Activated CD8-positive, alpha-beta T cell treated with anti-CD3 and anti-CD28 coated beads, Interleukin-2, amount 10 ng/mL, durations not matched to agents 7 days and 5 days (primary cell): ENCODE measurements around the gene TRIP12. TPM values are rescaled to one million over a fixed set of nuclear protein-coding genes. Genes with fewer than 3 reads are reported as not detected.
A peak's percentile ranks its signal among the peaks of the same experiment; 100 is the strongest.
"Not testable (repeated sequence)": the region's sequence is repeated elsewhere in the genome, so short reads cannot be mapped to it uniquely, and the experiment has no call there.

Experiments
- ATAC-seq: fragments of 150-1000 bp; cut with Tn5 transposase; one replicate; pipeline ENCODE4 v1.10.0; 2021; ENCODE audit warnings: moderate library complexity
- CTCF ChIA-PET: fragments of 350-600 bp; sonication (Branson Sonifier 250); formaldehyde crosslinking; loops from one replicate; lab custom pipeline; 2021; ENCODE audit warnings: antibody characterized with exemption; lab: Charles Lee
- POLR2A ChIA-PET: fragments of 350-600 bp; sonication (Branson Sonifier 250); formaldehyde crosslinking; loops from one replicate; lab custom pipeline; 2021; ENCODE audit warnings: antibody characterized with exemption; lab: Charles Lee
- DNase-seq: peaks from one replicate; pipeline ENCODE4 v3.0.0-alpha.2; 2020
- H3K27ac Mint-ChIP-seq: one replicate; pipeline ENCODE4 v1.8.0; 2021; ENCODE audit warnings: mild to moderate bottlenecking, mixed read lengths
- H3K27me3 Mint-ChIP-seq: one replicate; pipeline ENCODE4 v1.8.0; 2021; ENCODE audit warnings: low read depth, mixed read lengths
- H3K36me3 Mint-ChIP-seq: one replicate; pipeline ENCODE4 v1.8.0; 2021; ENCODE audit warnings: low read depth, mixed read lengths
- H3K4me1 Mint-ChIP-seq: one replicate; pipeline ENCODE4 v1.8.0; 2021; ENCODE audit warnings: low read depth, mixed read lengths
- H3K4me3 Mint-ChIP-seq: one replicate; pipeline ENCODE4 v1.8.0; 2021; ENCODE audit warnings: mild to moderate bottlenecking, mixed read lengths
- H3K9me3 Mint-ChIP-seq: one replicate; pipeline ENCODE4 v1.8.0; 2022; ENCODE audit warnings: mixed read lengths; ENCODE audit not compliant: insufficient read depth
- total RNA-seq, 2 experiments: library from RNA; stranded (reverse); gene quantifications; one replicate each; pipeline ENCODE4 v1.2.3, GENCODE V29; 2021

TRIP12 gene
- total RNA-seq, 2 experiments from 2014 or later = 221 to 229 TPM

- Mint-ChIP-seq H3K27ac (no peak overlapping the region), H3K36me3 (peaks cover 30% of the 10 kb centered on the region), H3K27me3 (no peaks in the 10 kb centered on the region), H3K4me3 (no peak overlapping the region), H3K4me1 (no peaks in the 10 kb centered on the region), H3K9me3 (no peaks in the 10 kb centered on the region)
- ChIA-PET CTCF (interaction anchor here (0.9 to 2.4 kb wide), 4 partner anchors 9 to 96 kb away, joined by 3 to 17 read pairs (median 4); no protein-coding TSS in a partner anchor), POLR2A (no interaction called here)
- no peak for DNase-seq
- ATAC-seq = no peak
Observed at GRCh38 chr2:229815342-229815741, 106.5 kb downstream of the TRIP12 start.

GRCh38 chr2:229810786-229811185 lies 111.0 kb downstream of the TRIP12 start:
- ATAC-seq (no peak), DNase-seq (no peak)
- H3K27me3 Mint-ChIP-seq = no peaks in the 10 kb centered on the region
- ChIA-PET POLR2A (no interaction called here), CTCF (interaction anchor here (2.4 kb wide), 1 partner anchor 9 kb away, joined by 9 read pairs; no protein-coding TSS in a partner anchor)
- H3K36me3 Mint-ChIP-seq = peaks cover 44% of the 10 kb centered on the region
- no peaks in the 10 kb centered on the region for H3K9me3 Mint-ChIP-seq
- H3K4me1 Mint-ChIP-seq = no peaks in the 10 kb centered on the region
- no peak overlapping the region for H3K4me3 Mint-ChIP-seq
- H3K27ac Mint-ChIP-seq = no peak overlapping the region

GRCh38 chr2:229805559-229805958 lies 116.2 kb downstream of the TRIP12 start:
- H3K9me3 Mint-ChIP-seq = no peaks in the 10 kb centered on the region
- DNase-seq (no peak), ATAC-seq (no peak)
- H3K4me1 Mint-ChIP-seq = no peaks in the 10 kb centered on the region
- H3K4me3 Mint-ChIP-seq = no peak overlapping the region
- ChIA-PET CTCF (no interaction called here), POLR2A (no interaction called here)
- no peak overlapping the region for H3K27ac Mint-ChIP-seq
- peaks cover 62% of the 10 kb centered on the region for H3K36me3 Mint-ChIP-seq
- H3K27me3 Mint-ChIP-seq = no peaks in the 10 kb centered on the region

GRCh38 chr2:229802785-229803184 lies 119.0 kb downstream of the TRIP12 start:
- H3K4me3 Mint-ChIP-seq = no peak overlapping the region
- peaks cover 65% of the 10 kb centered on the region for H3K36me3 Mint-ChIP-seq
- no peaks in the 10 kb centered on the region for H3K27me3 Mint-ChIP-seq
- H3K4me1 Mint-ChIP-seq = no peaks in the 10 kb centered on the region
- no peak for DNase-seq
- H3K27ac Mint-ChIP-seq = no peak overlapping the region
- H3K9me3 Mint-ChIP-seq = no peaks in the 10 kb centered on the region
- POLR2A ChIA-PET = no interaction called here
- CTCF ChIA-PET = interaction anchor here (0.7 to 5.2 kb wide), 7 partner anchors 12 to 206 kb away, joined by 3 to 81 read pairs (median 5); no protein-coding TSS in a partner anchor
- no peak for ATAC-seq

GRCh38 chr2:229800997-229801754 lies 120.6 kb downstream of the TRIP12 start:
- H3K9me3 Mint-ChIP-seq = no peaks in the 10 kb centered on the region
- no peak overlapping the region for H3K4me3 Mint-ChIP-seq
- ATAC-seq = peak; percentile 73
- peak; percentile 82 for DNase-seq
- CTCF ChIA-PET = interaction anchor here (0.6 to 5.2 kb wide), 36 partner anchors 10 to 997 kb away, joined by 3 to 81 read pairs (median 5); partner anchors contain the start of genes FBXO36 and TRIP12
- H3K27me3 Mint-ChIP-seq = no peaks in the 10 kb centered on the region
- no peaks in the 10 kb centered on the region for H3K4me1 Mint-ChIP-seq
- POLR2A ChIA-PET = no interaction called here
- H3K36me3 Mint-ChIP-seq = peaks cover 69% of the 10 kb centered on the region
- no peak overlapping the region for H3K27ac Mint-ChIP-seq

- Mint-ChIP-seq H3K4me3 (no peak overlapping the region), H3K4me1 (no peaks in the 10 kb centered on the region), H3K27ac (no peak overlapping the region), H3K27me3 (no peaks in the 10 kb centered on the region), H3K36me3 (peaks cover 67% of the 10 kb centered on the region), H3K9me3 (no peaks in the 10 kb centered on the region)
- no peak for DNase-seq
- CTCF ChIA-PET = interaction anchor here (0.7 to 2.3 kb wide), 3 partner anchors 12 to 113 kb away, joined by 3 to 8 read pairs (median 3); no protein-coding TSS in a partner anchor
- POLR2A ChIA-PET = no interaction called here
- no peak for ATAC-seq
Observed at GRCh38 chr2:229798446-229799155, 123.2 kb downstream of the TRIP12 start.

- Mint-ChIP-seq H3K4me3 (no peak overlapping the region), H3K4me1 (peaks cover 11% of the 10 kb centered on the region), H3K27me3 (no peaks in the 10 kb centered on the region), H3K36me3 (peaks cover 68% of the 10 kb centered on the region), H3K9me3 (no peaks in the 10 kb centered on the region), H3K27ac (no peak overlapping the region)
- POLR2A ChIA-PET = no interaction called here
- DNase-seq = no peak
- ATAC-seq = no peak
- CTCF ChIA-PET = interaction anchor here (0.9 to 1.3 kb wide), 2 partner anchors 9 to 14 kb away, joined by 3 read pairs; no protein-coding TSS in a partner anchor
Observed at GRCh38 chr2:229795058-229795457, 126.8 kb downstream of the TRIP12 start.

- CTCF ChIA-PET = interaction anchor here (0.9 to 1.3 kb wide), 2 partner anchors 9 to 13 kb away, joined by 3 read pairs; no protein-coding TSS in a partner anchor
- H3K4me1 Mint-ChIP-seq = peaks cover 11% of the 10 kb centered on the region
- DNase-seq = no peak
- H3K4me3 Mint-ChIP-seq = no peak overlapping the region
- H3K36me3 Mint-ChIP-seq = peaks cover 70% of the 10 kb centered on the region
- H3K9me3 Mint-ChIP-seq = no peaks in the 10 kb centered on the region
- H3K27me3 Mint-ChIP-seq = no peaks in the 10 kb centered on the region
- H3K27ac Mint-ChIP-seq = no peak overlapping the region
- POLR2A ChIA-PET = no interaction called here
- no peak for ATAC-seq
Observed at GRCh38 chr2:229794636-229795035, 127.2 kb downstream of the TRIP12 start.

- DNase-seq, H3K27ac Mint-ChIP-seq, H3K4me3 Mint-ChIP-seq, H3K27me3 Mint-ChIP-seq, POLR2A ChIA-PET, ATAC-seq, H3K9me3 Mint-ChIP-seq: not testable (repeated sequence)
- peaks cover 10% of the 10 kb centered on the region for H3K4me1 Mint-ChIP-seq
- CTCF ChIA-PET = interaction anchor here (1.0 to 1.7 kb wide), 2 partner anchors 12 to 15 kb away, joined by 3 to 5 read pairs; no protein-coding TSS in a partner anchor
- H3K36me3 Mint-ChIP-seq = peaks cover 54% of the 10 kb centered on the region
Observed at GRCh38 chr2:229786289-229786688, 135.5 kb downstream of the TRIP12 start.

- H3K9me3 Mint-ChIP-seq = no peaks in the 10 kb centered on the region
- ChIA-PET CTCF (interaction anchor here (0.7 kb wide), 1 partner anchor 17 kb away, joined by 3 read pairs; no protein-coding TSS in a partner anchor), POLR2A (no interaction called here)
- no peak overlapping the region for H3K4me3 Mint-ChIP-seq
- no peaks in the 10 kb centered on the region for H3K27me3 Mint-ChIP-seq
- DNase-seq (no peak), ATAC-seq (no peak)
- H3K36me3 Mint-ChIP-seq = peaks cover 53% of the 10 kb centered on the region
- peaks cover 6% of the 10 kb centered on the region for H3K4me1 Mint-ChIP-seq
- H3K27ac Mint-ChIP-seq = no peak overlapping the region
Observed at GRCh38 chr2:229784791-229785190, 137.0 kb downstream of the TRIP12 start.

- ATAC-seq (no peak), DNase-seq (no peak)
- H3K27ac Mint-ChIP-seq = no peak overlapping the region
- no peak overlapping the region for H3K4me3 Mint-ChIP-seq
- POLR2A ChIA-PET = interaction anchor here (1.0 kb wide), 1 partner anchor 20 kb away, joined by 3 read pairs; no protein-coding TSS in a partner anchor
- H3K27me3 Mint-ChIP-seq = no peaks in the 10 kb centered on the region
- peaks cover 6% of the 10 kb centered on the region for H3K4me1 Mint-ChIP-seq
- peaks cover 50% of the 10 kb centered on the region for H3K36me3 Mint-ChIP-seq
- no peaks in the 10 kb centered on the region for H3K9me3 Mint-ChIP-seq
- CTCF ChIA-PET = interaction anchor here (1.0 to 4.4 kb wide), 3 partner anchors 9 to 128 kb away, joined by 3 to 25 read pairs (median 4); no protein-coding TSS in a partner anchor
Observed at GRCh38 chr2:229783108-229783721, 138.6 kb downstream of the TRIP12 start.
